Loucy (cell line): ENCODE measurements around the gene LRRTM2.

ENCODE experiments used
- H2AFZ ChIP-seq: fragments of 200-600 bp; sonication (generic); 2 replicates; pipeline ENCODE4 v1.6.0; 2016; ENCODE audit warnings: antibody characterized with exemption, mild to moderate bottlenecking, low read length, moderate library complexity
- H3F3A ChIP-seq: fragments of 200-600 bp; 2 replicates; pipeline ENCODE4 v1.6.0; 2016; ENCODE audit warnings: antibody characterized with exemption, low read depth, mild to moderate bottlenecking
- H3K27me3 ChIP-seq: fragments of 200-600 bp; sonication (generic); 2 replicates; pipeline ENCODE4 v1.6.1; 2014; ENCODE audit warnings: low read length, mild to moderate bottlenecking; ENCODE audit not compliant: insufficient read depth, poor library complexity, severe bottlenecking
- H3K36me3 ChIP-seq: fragments of 200-600 bp; sonication (generic); 2 replicates; pipeline ENCODE4 v1.6.1; 2016; ENCODE audit warnings: low read length; ENCODE audit not compliant: insufficient read depth
- H3K4me1 ChIP-seq: fragments of 200-600 bp; sonication (generic); 2 replicates; pipeline ENCODE4 v1.5.1; 2014; ENCODE audit warnings: low read length, mild to moderate bottlenecking; ENCODE audit not compliant: insufficient read depth, poor library complexity, severe bottlenecking
- H3K4me2 ChIP-seq: fragments of 200-600 bp; sonication (generic); 2 replicates; pipeline ENCODE4 v1.6.0; 2014; ENCODE audit warnings: antibody characterized with exemption, low read length, low read depth, mild to moderate bottlenecking; ENCODE audit not compliant: poor library complexity, severe bottlenecking
- H3K4me3 ChIP-seq: fragments of 200-600 bp; sonication (generic); 2 replicates; pipeline ENCODE4 v1.5.1; 2014; ENCODE audit warnings: low read length, mild to moderate bottlenecking, mixed read lengths; ENCODE audit not compliant: poor library complexity, severe bottlenecking
- H3K79me2 ChIP-seq: fragments of 200-600 bp; sonication (generic); 2 replicates; pipeline ENCODE4 v1.6.1; 2014; ENCODE audit warnings: low read length; ENCODE audit not compliant: insufficient read depth
- H3K9ac ChIP-seq: fragments of 200-600 bp; sonication (generic); 2 replicates; pipeline ENCODE4 v1.6.0; 2014; ENCODE audit warnings: mild to moderate bottlenecking, low read depth, low read length, moderate library complexity; ENCODE audit not compliant: poor library complexity, severe bottlenecking
- H3K9me2 ChIP-seq: fragments of 200-600 bp; sonication (generic); replicated peaks from 2 replicates; pipeline ENCODE4 v1.6.1; 2016; ENCODE audit warnings: low read depth, low read length, mixed read lengths
- H3K9me3 ChIP-seq: fragments of 200-600 bp; sonication (generic); 2 replicates; pipeline ENCODE4 v1.6.1; 2014; ENCODE audit warnings: mild to moderate bottlenecking, antibody characterized with exemption, low read length, low read depth; ENCODE audit not compliant: insufficient read depth
- H4K20me1 ChIP-seq: fragments of 200-600 bp; sonication (generic); 2 replicates; pipeline ENCODE4 v1.6.0; 2014; ENCODE audit warnings: antibody characterized with exemption, low read length, mild to moderate bottlenecking; ENCODE audit not compliant: insufficient read depth, poor library complexity, severe bottlenecking
- EZH2phosphoT487 ChIP-seq: fragments of 200-600 bp; IDR thresholded peaks from 2 replicates; pipeline ENCODE4 v1.6.1; 2018; ENCODE audit warnings: antibody characterized with exemption, mild to moderate bottlenecking, moderate library complexity, borderline replicate concordance
- TF ChIP-seq, protein P1 (sequence below): fragments of 200-600 bp; sonication (generic); conservative IDR thresholded peaks from 2 replicates; pipeline ENCODE4 v1.5.1; 2014; ENCODE audit warnings: mild to moderate bottlenecking, antibody characterized with exemption, low read length

LRRTM2 gene

DNA sequence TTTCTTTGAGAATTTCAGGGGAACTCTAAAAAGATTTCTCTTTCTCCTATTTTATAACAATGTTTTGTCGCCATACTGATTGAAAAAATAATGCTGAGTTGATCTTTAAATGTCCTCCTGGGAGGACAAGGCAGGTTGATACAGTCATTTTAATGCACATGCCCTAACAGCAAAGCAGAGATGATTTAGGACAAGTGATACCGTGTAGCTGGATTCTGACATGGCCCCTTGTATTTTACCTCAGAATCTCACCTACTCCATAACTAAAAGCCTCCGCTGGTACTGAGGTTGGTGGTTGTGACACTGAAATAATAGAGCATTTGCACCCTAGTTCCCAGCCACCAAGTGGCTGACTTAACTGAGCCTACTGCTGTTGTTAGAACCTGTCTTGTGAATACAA is 811 bp upstream of the LRRTM2 start:
- peaks cover 15% of the 10 kb centered on the region for H3K4me1 ChIP-seq
- no peaks in the 10 kb centered on the region for H3K9me3 ChIP-seq
- no peaks in the 10 kb centered on the region for H3K9me2 ChIP-seq
- H3F3A ChIP-seq: no peaks in the 10 kb centered on the region
- no peak overlapping the region for H3K9ac ChIP-seq
- TF ChIP-seq EZH2phosphoT487: no peak
- H3K4me2 ChIP-seq: no peak overlapping the region
- no peak overlapping the region for H3K4me3 ChIP-seq
- no peaks in the 10 kb centered on the region for H3K36me3 ChIP-seq
- H3K79me2 ChIP-seq: no peaks in the 10 kb centered on the region
- no peak overlapping the region for H2AFZ ChIP-seq
- H3K27me3 ChIP-seq: no peaks in the 10 kb centered on the region
- no peaks in the 10 kb centered on the region for H4K20me1 ChIP-seq

DNA sequence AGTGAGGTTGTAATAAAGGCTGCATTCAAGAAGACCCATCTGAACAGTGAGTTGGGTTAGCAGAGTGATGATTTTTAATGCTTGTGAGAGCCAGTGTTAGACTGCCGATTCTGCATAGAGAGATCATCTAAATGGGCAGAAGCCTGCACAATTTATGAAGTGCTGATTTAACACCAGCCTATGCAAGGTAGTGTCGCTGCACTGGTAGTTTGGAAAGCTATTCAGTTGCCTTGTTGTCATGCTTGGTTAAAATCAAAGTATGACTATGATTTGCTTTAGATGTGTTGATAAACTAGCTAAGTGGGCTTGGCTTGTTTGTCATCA is 379 bp upstream of the LRRTM2 start:
- H3K4me1 ChIP-seq: peaks cover 15% of the 10 kb centered on the region
- no peaks in the 10 kb centered on the region for H3K9me2 ChIP-seq
- H2AFZ ChIP-seq: no peak overlapping the region
- H3K36me3 ChIP-seq: no peaks in the 10 kb centered on the region
- TF ChIP-seq, protein P1, sequence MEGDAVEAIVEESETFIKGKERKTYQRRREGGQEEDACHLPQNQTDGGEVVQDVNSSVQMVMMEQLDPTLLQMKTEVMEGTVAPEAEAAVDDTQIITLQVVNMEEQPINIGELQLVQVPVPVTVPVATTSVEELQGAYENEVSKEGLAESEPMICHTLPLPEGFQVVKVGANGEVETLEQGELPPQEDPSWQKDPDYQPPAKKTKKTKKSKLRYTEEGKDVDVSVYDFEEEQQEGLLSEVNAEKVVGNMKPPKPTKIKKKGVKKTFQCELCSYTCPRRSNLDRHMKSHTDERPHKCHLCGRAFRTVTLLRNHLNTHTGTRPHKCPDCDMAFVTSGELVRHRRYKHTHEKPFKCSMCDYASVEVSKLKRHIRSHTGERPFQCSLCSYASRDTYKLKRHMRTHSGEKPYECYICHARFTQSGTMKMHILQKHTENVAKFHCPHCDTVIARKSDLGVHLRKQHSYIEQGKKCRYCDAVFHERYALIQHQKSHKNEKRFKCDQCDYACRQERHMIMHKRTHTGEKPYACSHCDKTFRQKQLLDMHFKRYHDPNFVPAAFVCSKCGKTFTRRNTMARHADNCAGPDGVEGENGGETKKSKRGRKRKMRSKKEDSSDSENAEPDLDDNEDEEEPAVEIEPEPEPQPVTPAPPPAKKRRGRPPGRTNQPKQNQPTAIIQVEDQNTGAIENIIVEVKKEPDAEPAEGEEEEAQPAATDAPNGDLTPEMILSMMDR: no peak
- no peak for TF ChIP-seq EZH2phosphoT487
- H3F3A ChIP-seq: no peaks in the 10 kb centered on the region
- H3K27me3 ChIP-seq: no peaks in the 10 kb centered on the region
- no peak overlapping the region for H3K4me2 ChIP-seq
- H3K4me3 ChIP-seq: no peak overlapping the region
- H3K79me2 ChIP-seq: no peaks in the 10 kb centered on the region
- H3K9me3 ChIP-seq: no peaks in the 10 kb centered on the region
- H3K9ac ChIP-seq: no peak overlapping the region
- no peaks in the 10 kb centered on the region for H4K20me1 ChIP-seq

DNA sequence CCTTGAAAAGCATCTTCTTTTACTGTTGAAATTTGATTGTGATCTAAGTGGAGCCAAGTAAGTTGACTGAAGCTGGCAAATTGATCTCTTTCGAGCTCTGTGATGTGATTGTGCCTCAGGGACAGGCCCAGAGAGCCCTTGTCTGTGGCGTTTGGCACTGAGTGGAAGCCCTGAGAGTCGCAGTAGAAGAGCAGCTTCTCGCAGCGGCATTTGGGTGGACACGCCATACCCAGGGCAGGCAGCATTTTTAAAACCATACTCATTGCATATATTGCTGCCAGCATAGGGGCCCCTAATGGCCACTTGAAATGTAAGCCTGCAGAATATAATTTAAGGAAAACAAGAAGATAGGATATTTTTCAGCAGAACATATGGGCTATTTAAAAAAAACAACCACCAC is 894 bp downstream of the LRRTM2 start:
- H3K79me2 ChIP-seq: no peaks in the 10 kb centered on the region
- H3K4me3 ChIP-seq: no peak overlapping the region
- no peaks in the 10 kb centered on the region for H4K20me1 ChIP-seq
- no peaks in the 10 kb centered on the region for H3K36me3 ChIP-seq
- H3K9me3 ChIP-seq: no peaks in the 10 kb centered on the region
- no peaks in the 10 kb centered on the region for H3F3A ChIP-seq
- no peak overlapping the region for H2AFZ ChIP-seq
- H3K4me2 ChIP-seq: no peak overlapping the region
- H3K27me3 ChIP-seq: no peaks in the 10 kb centered on the region
- peaks cover 15% of the 10 kb centered on the region for H3K4me1 ChIP-seq
- no peak overlapping the region for H3K9ac ChIP-seq
- no peaks in the 10 kb centered on the region for H3K9me2 ChIP-seq
- no peak for TF ChIP-seq EZH2phosphoT487
- TF ChIP-seq, protein P1: no peak

DNA sequence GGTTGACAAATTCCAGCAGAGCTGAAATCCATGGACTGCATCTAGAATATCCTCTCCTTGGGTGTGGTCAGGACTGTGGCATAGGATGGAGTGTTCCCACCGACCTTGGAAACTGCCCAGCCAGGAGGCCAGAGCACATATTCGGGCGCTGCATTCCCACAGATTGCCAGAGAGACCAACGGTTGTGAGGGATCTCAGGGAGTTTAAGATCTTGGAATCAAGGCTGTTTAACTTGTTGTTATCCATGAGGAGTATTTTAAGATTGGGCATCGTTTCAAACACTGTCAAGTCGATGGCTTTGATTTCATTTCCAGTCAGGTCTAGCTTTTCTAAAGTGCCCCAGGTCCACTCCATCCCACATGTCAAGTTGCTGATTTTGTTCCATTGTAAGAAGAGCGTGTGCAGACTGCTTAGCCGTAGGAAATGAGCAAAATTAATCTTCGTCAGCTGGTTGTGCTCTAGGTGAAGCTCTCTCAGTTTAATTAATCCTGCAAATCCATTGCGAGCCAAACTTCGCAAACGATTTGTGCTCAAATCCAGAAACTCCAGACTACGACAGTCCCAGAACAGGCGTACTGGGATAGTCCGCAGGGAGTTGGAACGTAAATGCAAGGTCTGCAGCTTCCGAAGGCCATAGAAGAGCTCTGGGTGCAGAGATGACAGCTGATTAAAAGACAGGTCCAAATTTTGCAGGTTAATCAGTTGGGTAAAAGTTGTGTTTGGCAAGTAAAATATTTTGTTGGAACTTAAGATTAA is 1.5 kb downstream of the LRRTM2 start:
- H4K20me1 ChIP-seq: no peaks in the 10 kb centered on the region
- no peak overlapping the region for H3K4me2 ChIP-seq
- no peak overlapping the region for H3K4me3 ChIP-seq
- H3K9me3 ChIP-seq: no peaks in the 10 kb centered on the region
- H3K27me3 ChIP-seq: no peaks in the 10 kb centered on the region
- TF ChIP-seq, protein P1: no peak
- TF ChIP-seq EZH2phosphoT487: no peak
- H3F3A ChIP-seq: no peaks in the 10 kb centered on the region
- H2AFZ ChIP-seq: no peak overlapping the region
- H3K9ac ChIP-seq: no peak overlapping the region
- no peaks in the 10 kb centered on the region for H3K79me2 ChIP-seq
- H3K36me3 ChIP-seq: no peaks in the 10 kb centered on the region
- H3K9me2 ChIP-seq: no peaks in the 10 kb centered on the region
- peaks cover 14% of the 10 kb centered on the region for H3K4me1 ChIP-seq
